HG03064 (cell line): ENCODE results near the gene CYP3A7.
"Not testable (repeated sequence)": the region's sequence is repeated elsewhere in the genome, so short reads cannot be mapped to it uniquely, and the experiment has no call there.

Experiments used
- ATAC-seq: cut with Tn5 transposase; IDR thresholded peaks from one replicate; pipeline ENCODE4 v1.9.1; 2021; ENCODE audit warnings: low read depth; ENCODE audit not compliant: unreplicated experiment

The CYP3A7 gene

GRCh38 chr7:99674995-99675742, 59.8 kb downstream of the CYP3A7 start:
- no peak for ATAC-seq

DNA sequence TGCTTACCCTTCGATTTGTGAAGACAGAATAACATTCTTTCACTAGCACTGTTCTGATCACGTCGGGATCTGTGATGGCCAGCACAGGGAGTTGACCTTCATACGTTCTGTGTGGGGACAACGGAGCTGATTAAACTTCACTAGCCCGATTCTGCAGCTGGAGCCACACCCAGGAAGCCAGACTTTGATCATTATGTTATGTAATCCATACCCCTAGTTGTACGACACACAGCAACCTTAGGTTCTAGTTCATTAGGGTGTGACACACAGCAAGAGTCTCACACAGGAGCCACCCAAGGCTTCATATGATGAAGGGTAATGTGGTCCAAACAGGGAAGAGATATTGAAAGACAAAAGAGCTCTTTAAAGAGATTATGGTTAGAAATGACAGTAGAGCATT, 62.4 kb downstream of the CYP3A7 start:
- no peak for ATAC-seq

DNA sequence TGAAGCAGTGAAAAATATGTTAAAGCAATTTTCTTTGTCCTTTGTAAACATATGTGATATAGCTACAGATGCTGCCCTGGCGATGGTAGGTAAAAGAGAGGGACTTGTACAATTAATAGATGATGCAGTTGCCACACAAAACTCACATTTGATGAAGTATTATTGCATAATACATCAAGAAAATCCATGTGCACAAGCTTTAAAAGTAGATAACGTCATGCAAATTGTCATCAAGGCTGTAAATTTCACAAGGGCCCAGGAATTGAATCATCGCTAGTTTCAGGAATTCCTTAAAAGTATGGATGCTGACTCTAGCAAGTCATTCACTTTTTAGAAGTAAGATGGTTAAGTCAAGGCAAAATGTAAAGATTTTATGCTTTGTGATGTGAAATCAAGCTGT, 65.2 kb downstream of the CYP3A7 start:
- ATAC-seq: no peak

DNA sequence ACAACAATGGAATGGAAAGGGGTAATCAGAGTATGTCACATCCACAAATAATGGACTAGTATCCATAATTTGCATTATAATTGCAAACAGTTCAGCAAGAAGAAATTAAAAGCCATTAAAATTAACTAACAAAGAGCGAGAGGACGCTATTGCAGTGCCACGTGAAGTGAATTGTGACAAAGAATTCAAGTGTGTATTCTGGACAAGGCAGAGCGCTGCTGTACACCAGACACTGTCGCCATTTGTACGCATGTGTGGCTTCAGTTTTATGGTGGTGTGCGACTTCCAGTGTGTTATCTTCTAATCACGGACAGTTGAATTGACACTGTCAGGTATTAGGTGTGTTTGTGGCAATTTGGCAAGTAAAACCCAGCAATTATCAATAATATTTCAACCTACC, 66.5 kb downstream of the CYP3A7 start:
- no peak for ATAC-seq

GRCh38 chr7:99667179-99667578, 67.8 kb downstream of the CYP3A7 start:
- ATAC-seq: no peak

DNA sequence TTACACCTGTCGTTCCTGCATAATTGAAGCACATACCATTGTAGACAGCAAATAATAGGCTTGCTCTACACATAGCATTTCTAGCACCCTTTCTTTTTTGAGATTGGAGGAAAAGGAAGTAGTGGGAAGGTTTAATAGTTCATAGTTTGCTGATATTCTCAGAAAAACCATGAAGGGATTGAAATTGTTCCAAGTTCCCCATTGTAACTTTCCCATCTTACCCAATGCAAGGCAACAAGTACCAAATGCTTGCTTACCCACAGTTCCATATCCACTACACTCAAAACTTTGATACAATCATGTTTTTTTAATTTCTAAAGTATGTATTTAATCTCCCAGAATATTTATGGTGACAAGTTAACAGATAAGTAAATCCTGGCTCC, 69.0 kb downstream of the CYP3A7 start:
- ATAC-seq: no peak

- ATAC-seq: no peak
Measured at GRCh38 chr7:99665312-99666012, 69.5 kb downstream of the CYP3A7 start.

DNA sequence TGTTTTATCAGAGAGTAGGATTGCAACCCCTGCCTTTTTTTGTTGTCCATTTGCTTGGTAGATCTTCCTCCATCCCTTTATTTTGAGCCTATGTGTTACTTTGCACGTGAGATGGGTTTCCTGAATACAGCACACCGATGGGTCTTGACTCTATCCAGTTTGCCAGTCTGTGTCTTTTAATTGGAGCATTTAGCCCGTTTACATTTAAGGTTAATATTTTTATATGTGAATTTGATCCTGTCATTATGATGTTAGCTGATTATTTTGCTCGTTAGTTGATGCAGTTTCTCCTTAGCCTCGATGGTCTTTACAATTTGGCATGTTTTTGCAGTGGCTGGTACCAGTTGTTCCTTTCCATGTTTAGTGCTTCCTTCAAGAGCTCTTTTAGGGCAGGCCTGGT, 77.1 kb downstream of the CYP3A7 start:
- ATAC-seq: not testable (repeated sequence)
